GM19239 (cell line): Measurements from ENCODE around the gene HDLBP.

Experiments used
- DNase-seq: peaks from one replicate; pipeline ENCODE4 v3.0.0; 2011; ENCODE audit warnings: low spot score; ENCODE audit not compliant: insufficient read length
- FAIRE-seq: peaks from 2 replicates; lab custom pipeline; 2011; peaks lifted over from hg19 to GRCh38; lab: Jason Lieb, UNC

Gene HDLBP

DNA sequence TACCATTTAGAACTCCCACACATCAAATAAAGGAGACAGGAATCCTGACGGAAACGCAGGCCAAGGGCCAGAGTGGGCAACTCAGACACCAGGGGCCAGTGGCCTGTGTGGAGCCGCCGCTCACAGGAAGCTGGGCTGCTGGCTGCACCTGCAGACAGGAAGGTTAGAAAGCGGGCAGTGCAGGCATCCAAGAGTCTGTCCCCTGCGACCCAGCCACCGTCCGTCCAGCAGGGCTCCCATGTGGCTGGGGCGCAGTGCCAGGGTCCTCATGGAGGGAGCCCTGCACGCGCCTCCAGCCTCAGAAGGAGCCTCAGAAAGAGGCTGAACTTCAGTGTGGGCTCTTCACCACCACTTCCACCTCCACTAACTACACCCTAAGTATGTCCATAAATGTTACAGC, 129.5 kb downstream of the HDLBP start:
- FAIRE-seq (no peak), DNase-seq (no peak)

DNA sequence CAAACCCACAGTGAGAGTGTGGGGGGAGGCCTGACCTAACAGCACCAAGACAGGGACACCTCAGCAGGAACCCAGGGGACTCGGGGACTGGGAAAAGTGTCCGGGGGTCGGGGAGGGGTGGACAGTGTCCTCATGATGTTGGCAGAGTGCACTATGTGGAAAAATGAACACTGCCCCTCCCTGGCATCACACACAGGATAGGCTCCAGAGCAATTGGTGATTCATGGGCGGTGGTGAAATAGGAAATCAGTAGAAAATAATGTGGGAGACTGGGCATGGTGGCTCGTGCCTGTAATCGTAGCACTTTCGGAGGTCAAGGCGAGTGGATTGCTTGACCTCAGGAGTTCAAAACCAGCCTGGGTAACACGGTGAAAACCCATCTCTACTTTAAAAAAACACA, 130.6 kb downstream of the HDLBP start:
- DNase-seq (no peak), FAIRE-seq (no peak)

DNA sequence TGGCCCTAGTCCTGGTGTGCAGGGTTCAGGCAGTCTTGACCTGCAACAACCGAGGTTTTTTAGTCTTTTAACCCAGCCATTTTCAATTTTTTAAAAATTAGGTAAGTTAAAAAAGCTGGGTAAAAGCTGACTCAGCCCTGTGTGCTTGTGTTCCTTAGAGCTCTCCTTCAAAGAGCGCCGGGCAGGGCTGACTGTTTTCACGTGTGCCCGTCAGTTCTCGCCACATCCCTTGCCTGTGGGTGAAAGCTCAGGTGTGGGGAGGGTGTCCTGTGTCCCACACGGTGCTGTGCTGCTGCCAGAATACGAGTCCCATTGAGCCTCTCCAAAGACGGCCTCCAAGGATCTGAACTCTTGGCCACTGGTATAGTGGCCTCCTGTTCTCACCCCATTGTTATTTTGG, 132.3 kb downstream of the HDLBP start:
- FAIRE-seq: no peak

DNA sequence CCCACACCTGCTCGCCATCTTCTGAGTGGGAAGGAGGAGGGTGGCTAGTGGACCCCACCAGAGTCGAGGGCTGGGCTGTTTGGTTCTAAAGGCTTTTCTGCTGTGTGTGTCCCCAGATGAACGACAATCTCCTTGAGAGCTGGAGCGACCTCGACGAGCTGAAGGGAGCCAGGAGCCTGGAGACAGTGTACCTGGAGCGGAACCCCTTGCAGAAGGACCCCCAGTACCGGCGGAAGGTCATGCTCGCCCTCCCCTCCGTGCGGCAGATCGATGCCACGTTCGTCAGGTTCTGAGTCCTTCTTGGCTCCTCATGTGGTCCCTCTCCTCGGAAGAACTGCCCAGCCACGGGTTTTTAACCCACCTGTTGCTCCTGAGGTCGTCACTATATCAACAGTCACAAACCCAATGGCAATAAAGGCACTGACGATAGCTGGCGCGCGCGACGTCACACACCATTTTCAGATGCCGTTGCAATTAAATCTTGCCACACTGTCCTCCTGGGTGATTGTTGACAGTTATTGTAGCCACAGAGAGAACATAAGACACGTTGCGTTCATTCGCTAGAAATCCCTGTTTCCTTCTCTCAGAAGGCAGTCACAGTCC, 132.8 kb downstream of the HDLBP start:
- DNase-seq (no peak), FAIRE-seq (no peak)

More for the DNA sequence above, 132.3 kb downstream of the HDLBP start:
- no peak for DNase-seq

DNA sequence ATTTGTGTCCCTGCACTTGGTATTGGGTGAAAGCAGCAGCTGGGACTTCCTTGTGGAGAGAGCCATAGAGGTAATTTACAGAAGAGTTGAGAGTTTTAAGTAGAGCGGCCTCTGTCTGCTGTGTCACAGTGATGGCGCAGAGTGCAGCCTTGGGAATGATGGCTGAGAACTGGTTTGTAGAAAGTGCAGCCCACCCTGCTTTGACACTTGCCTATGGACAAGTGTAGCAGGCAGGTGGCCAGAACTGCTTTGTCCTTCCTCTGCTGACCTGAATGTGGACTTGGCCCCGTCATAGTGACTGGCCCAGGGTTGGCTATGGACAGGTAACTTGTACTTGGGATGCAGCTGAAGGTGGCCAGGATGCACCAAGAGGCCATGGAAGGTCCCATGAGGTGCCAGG, 133.3 kb downstream of the HDLBP start:
- FAIRE-seq: no peak
- DNase-seq: no peak

DNA sequence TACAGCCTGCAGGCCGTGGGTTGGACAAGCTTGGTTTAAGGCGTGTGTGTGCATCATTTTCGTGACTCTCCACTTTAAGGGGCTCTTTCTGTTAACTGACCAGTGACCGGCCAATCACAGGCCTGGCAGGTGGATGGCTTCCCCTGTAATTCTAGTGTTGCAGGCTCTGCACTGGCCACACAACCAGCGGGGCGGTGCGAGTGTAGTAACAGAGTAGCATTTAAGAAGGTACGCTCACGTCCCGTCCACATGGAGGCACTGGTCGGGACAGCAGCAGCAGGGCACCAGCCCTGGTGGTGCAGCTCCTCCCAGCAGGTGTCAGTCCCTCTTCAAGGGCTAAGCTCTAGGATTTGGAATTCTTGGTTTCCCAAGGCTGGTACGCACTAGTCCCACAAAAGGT, 135.0 kb downstream of the HDLBP start:
- no peak for FAIRE-seq
- DNase-seq: no peak

DNA sequence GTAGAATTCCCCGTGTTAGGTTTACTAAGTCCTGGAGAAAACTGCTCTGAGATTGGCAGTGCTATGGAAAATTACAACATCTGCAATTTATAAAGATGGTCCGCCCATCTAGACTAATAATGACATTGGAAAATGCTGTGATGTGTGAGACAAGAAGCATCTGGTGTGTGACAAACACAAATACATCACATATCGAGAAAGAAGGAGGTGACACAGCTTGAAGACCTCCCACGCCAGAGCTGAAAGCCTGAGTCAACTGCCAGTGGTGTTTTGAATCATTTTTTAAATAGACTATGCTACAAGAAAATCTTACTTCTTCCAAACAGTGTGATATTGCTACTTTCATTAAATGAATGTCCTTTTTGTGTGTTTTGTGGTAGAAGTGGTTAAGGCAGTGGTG, 135.6 kb downstream of the HDLBP start:
- FAIRE-seq (no peak), DNase-seq (no peak)

DNA sequence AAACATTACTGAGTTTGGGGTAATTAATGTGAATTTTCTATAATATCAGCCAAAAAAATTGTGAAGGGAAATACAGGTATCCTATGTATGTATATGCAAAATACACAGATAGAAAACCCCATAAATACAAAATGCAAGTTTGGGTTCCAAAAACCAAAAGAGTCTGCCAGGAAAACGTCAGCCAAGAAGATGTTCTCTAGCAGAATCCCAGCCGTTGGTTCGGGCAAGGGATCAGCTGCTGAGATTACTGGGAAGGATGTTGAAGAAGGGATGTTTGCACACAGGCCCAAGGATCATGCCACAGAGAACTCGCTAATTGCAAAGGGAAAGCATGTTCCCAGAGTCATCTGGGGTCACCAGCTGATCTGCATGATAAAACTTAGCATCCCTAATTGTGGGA, 136.5 kb downstream of the HDLBP start:
- no peak for FAIRE-seq
- DNase-seq: no peak

DNA sequence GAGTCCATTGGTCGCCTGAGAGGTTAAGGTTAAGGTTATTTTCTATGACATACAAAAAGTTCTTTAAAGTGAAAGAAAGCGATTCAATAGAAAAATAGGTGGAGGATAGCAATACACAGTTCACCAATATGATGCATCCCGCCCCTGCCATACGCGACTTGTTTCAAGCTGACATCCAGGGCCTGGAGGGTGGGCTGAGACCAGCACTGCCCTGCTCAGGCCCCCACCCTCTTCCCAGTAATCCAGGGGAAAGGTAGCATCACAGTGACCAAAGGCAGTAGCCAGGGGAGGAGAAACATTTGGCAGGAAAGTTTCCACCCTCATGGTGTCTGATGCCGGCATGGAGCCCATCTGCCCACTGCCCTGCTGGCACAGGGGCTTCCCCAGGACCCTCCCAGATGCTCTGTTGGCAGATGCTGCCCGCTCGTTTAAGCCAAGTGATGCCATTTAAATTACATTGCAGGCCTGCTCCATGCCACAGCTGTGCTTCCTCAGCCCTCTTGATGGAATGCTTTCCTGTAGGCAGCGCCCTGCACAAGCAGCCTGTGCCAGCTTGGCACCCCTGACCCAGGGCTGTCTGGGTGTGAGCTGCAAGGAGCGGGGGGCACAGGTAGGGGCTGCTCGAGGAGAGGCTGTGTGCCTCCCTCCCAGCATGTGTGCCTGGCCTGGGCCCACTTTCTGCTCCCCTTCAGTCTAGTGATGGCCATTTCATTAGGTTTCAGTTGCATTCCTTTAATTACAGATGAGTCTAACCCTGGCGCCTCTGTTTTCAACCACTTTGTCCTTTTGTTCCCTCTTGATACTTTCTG, 137.7 kb downstream of the HDLBP start:
- no peak for DNase-seq
- no peak for FAIRE-seq
